SK-N-SH (cell line): Measurements from ENCODE around the gene CEP89.

Experiments
- CTCF ChIP-seq: fragments of 200-600 bp; sonication (generic); IDR thresholded peaks from 2 replicates; pipeline ENCODE4 v1.6.1; 2017; ENCODE audit warnings: antibody characterized with exemption, mild to moderate bottlenecking, moderate library complexity
- NFIC ChIP-seq: IDR thresholded peaks from 2 replicates; pipeline ENCODE4 v1.4.0; 2012; ENCODE audit warnings: borderline replicate concordance

DNA sequence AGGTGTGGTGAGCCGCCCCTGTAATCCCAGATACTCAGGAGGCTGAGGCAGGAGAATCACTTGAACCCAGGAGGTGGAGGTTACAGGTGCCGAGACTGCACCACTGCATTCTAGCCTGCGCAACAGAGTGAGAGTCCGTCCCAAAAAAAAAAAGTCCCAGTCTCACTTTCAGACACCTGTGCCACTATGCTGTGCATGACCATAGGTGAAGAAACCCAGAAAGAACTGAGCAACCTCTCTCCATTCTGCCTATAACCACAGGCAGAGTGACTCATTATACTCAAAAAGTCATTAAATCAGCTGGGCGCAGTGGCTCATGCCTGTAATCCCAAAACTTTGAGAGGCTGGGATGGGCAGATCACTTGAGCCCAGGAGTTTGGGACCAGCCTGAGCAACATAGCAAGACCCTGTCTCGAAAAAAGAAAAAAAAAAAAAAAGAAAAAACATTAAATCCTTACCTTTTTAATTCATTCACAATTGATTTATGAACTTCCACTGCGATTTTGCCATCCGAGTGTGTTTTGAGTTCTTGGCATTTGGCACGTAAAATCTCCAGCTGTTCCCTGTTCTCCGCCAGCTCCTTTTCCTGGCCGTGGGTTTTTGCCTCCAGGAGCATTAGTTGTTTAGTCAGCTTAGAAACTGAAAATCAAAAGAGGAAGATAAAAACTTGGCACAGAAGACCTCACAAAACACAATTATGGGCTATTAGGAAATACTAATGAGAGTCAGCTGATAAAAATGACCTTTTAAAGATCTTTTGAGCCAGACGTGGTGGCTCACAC, 56.7 kb downstream of the CEP89 start:
- no peak for TF ChIP-seq NFIC
- TF ChIP-seq CTCF = no peak
